ENCODE measurements around the gene CLCA2.

DNA sequence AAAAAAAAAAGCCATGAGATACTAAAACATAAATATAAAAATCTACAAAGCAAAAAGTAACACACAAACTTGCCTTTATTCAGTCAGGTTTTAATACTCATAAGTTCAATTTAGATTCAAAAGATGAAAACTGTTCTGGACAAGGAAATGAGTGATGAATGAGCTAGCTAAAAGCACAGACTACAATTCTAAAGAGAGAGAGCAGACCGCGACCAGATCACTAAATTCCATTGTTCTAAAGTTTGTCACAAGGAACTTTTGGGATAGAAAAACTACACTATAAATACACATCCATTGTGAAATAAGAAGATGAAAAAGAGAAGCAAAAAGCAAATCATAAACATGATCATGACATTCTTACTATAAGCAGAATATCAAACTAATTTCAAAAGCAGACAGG is 29.6 kb upstream of the CLCA2 start:
- TF ChIP-seq EZH2 (IDR thresholded peaks at IDR 0.05; ENCODE audit: borderline replicate concordance, low read length) (no peak), CTCF (conservative IDR thresholded peaks at IDR 0.05 in 1 of 2, IDR thresholded peaks at IDR 0.05 in 1 of 2; ENCODE audit: extremely low read depth in 1 of 2, insufficient read depth in 1 of 2, low read depth in 1 of 2, low read length in 2 of 2) (no peak)

Measured in mammary epithelial cell (primary cell).